Measurements from ENCODE around the gene CCER1. TPM values are rescaled to one million over a fixed set of nuclear protein-coding genes. Genes with fewer than 3 reads are reported as not detected.
"Not testable (repeated sequence)": the region's sequence is repeated elsewhere in the genome, so short reads cannot be mapped to it uniquely, and the experiment has no call there.

Gene CCER1
- total RNA-seq, 6 experiments from 2014 or later: not detected

DNA sequence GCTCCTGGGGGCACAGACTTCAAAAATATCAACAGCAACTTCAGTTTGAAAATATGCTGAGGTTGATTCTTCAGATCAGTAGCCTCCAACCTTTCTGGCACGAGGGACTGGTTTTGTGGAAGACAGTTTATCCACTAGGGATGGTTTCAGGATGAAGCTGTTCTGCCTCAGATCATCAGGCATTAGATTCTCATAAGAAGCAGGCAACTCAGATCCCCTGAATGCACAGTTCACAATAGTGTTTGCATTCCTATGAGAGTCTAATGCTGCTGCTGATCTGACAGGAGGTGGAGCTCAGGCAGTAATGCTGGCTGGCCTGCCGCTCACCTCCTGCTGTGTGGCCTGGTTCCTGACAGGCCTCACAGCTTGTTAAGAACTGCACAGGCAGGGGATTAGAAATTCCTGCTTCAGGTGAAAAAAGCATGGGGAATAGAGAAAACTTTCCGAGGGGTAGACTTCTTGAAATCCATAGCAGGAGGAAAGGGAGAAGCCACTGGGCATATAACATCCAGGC lies 37.0 kb upstream of the CCER1 start:
- Mint-ChIP-seq H3K36me3 (ENCODE audit: low read depth) (no peaks in the 10 kb centered on the region), H3K27me3 (ENCODE audit: insufficient read depth) (no peaks in the 10 kb centered on the region), H3K4me3 (no peak overlapping the region), H3K9me3 (no peaks in the 10 kb centered on the region), H3K4me1 (ENCODE audit: low read depth) (peaks cover 15% of the 10 kb centered on the region), H3K27ac (no peak overlapping the region)
- DNase-seq: no peak
- TF ChIP-seq, protein P1, sequence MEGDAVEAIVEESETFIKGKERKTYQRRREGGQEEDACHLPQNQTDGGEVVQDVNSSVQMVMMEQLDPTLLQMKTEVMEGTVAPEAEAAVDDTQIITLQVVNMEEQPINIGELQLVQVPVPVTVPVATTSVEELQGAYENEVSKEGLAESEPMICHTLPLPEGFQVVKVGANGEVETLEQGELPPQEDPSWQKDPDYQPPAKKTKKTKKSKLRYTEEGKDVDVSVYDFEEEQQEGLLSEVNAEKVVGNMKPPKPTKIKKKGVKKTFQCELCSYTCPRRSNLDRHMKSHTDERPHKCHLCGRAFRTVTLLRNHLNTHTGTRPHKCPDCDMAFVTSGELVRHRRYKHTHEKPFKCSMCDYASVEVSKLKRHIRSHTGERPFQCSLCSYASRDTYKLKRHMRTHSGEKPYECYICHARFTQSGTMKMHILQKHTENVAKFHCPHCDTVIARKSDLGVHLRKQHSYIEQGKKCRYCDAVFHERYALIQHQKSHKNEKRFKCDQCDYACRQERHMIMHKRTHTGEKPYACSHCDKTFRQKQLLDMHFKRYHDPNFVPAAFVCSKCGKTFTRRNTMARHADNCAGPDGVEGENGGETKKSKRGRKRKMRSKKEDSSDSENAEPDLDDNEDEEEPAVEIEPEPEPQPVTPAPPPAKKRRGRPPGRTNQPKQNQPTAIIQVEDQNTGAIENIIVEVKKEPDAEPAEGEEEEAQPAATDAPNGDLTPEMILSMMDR (IDR thresholded peaks at IDR 0.05): no peak

GRCh38 chr12:90990611-90991010 lies 35.6 kb upstream of the CCER1 start:
- Mint-ChIP-seq H3K4me3 (no peak overlapping the region), H3K36me3 (ENCODE audit: low read depth) (no peaks in the 10 kb centered on the region), H3K27ac (no peak overlapping the region), H3K9me3 (0 out of 2 replicates have a peak, but pooled peaks cover 3% of the 10 kb centered on the region), H3K4me1 (ENCODE audit: low read depth) (peaks cover 18% of the 10 kb centered on the region), H3K27me3 (ENCODE audit: insufficient read depth) (no peaks in the 10 kb centered on the region)
- no peak for DNase-seq
- TF ChIP-seq, protein P1 (IDR thresholded peaks at IDR 0.05): no peak

DNA sequence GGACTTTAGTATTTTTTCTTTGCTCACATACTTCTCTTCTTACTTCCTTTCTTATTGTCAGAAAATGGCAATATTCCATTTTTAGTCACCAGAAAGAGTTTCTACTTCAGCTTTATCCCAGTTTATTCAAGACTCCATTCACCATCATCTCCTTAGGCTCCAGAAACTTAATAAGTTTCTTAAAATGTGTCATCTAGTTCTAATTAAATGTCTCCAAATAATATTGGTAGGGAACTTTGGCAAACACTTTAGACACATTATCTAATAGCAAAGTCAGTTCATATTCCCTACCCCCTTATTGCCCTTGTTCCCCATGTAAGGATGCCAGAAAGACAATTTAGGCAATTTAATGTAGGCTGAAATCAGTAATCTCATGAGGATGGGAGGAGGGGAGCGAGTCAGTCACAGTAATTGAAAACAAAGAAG lies 34.7 kb upstream of the CCER1 start:
- Mint-ChIP-seq H3K27ac (no peak overlapping the region), H3K27me3 (ENCODE audit: insufficient read depth) (no peaks in the 10 kb centered on the region), H3K9me3 (0 out of 2 replicates have a peak, but pooled peaks cover 3% of the 10 kb centered on the region), H3K4me1 (ENCODE audit: low read depth) (peaks cover 18% of the 10 kb centered on the region), H3K36me3 (ENCODE audit: low read depth) (no peaks in the 10 kb centered on the region), H3K4me3 (no peak overlapping the region)
- TF ChIP-seq, protein P1 (IDR thresholded peaks at IDR 0.05): no peak
- DNase-seq: no peak

DNA sequence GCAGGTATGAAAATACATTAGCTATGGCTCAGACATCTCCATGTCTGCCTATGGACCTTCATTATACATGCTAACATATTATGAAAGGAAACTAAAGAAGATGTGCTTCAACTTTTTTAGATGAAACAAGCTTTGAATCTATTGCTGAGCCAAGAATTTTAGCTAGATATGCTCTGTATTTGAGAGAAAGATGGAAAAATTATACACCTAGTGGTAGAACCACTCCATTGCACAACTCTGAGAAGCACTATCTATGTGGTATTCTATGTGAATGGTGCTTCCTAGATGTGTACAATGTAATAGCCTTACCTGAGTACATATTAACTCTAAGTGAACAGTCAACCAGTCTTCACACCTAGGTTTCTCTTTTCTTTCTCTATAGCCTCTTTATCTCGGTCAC lies 32.5 kb upstream of the CCER1 start:
- TF ChIP-seq, protein P1 (IDR thresholded peaks at IDR 0.05): peak; percentile 64
- Mint-ChIP-seq H3K4me1 (ENCODE audit: low read depth) (peaks cover 18% of the 10 kb centered on the region), H3K27me3 (ENCODE audit: insufficient read depth) (peaks cover 2% of the 10 kb centered on the region; the same call in 1 of the 2 replicates), H3K9me3 (0 out of 2 replicates have a peak, but pooled peaks cover 3% of the 10 kb centered on the region), H3K27ac (no peak overlapping the region), H3K36me3 (ENCODE audit: low read depth) (no peaks in the 10 kb centered on the region), H3K4me3 (no peak overlapping the region)
- DNase-seq: no peak

GRCh38 chr12:90987101-90987500 lies 32.1 kb upstream of the CCER1 start:
- Mint-ChIP-seq H3K36me3 (ENCODE audit: low read depth) (no peaks in the 10 kb centered on the region), H3K27me3 (ENCODE audit: insufficient read depth) (peaks cover 2% of the 10 kb centered on the region; the same call in 1 of the 2 replicates), H3K9me3 (0 out of 2 replicates have a peak, but pooled peaks cover 3% of the 10 kb centered on the region), H3K4me1 (ENCODE audit: low read depth) (peaks cover 18% of the 10 kb centered on the region), H3K27ac (no peak overlapping the region), H3K4me3 (no peak overlapping the region)
- no peak for DNase-seq
- TF ChIP-seq, protein P1 (IDR thresholded peaks at IDR 0.05): no peak

- peaks cover 24% of the 10 kb centered on the region for H3K4me1 Mint-ChIP-seq (ENCODE audit: low read depth)
- H3K27ac Mint-ChIP-seq; H3K36me3 Mint-ChIP-seq (ENCODE audit: low read depth); H3K27me3 Mint-ChIP-seq (ENCODE audit: insufficient read depth); H3K9me3 Mint-ChIP-seq; DNase-seq; H3K4me3 Mint-ChIP-seq: not testable (repeated sequence)
Observed at GRCh38 chr12:90985331-90985730, 30.4 kb upstream of the CCER1 start.

All from HFFc6 (cell line).